ENCODE results near the gene CFAP73. TPM values are rescaled to one million over a fixed set of nuclear protein-coding genes. Genes with fewer than 3 reads are reported as not detected.

The CFAP73 gene
- polyA plus RNA-seq, 1 donor from 2014 or later: not detected

- peaks cover 3% of the 10 kb centered on the region for H3K36me3 ChIP-seq (ENCODE audit: insufficient read depth, low read length)
- H3K79me2 ChIP-seq (replicated peaks; ENCODE audit: insufficient read depth, low read length): no peaks in the 10 kb centered on the region
- H3K27ac ChIP-seq (ENCODE audit: low read length): no peak overlapping the region
- H3K27me3 ChIP-seq (ENCODE audit: insufficient read depth, low read depth, low read length): no peaks in the 10 kb centered on the region
- H3K9ac ChIP-seq (ENCODE audit: low read length): no peak overlapping the region
- H3K9me3 ChIP-seq (ENCODE audit: low read length): no peaks in the 10 kb centered on the region
- no peak overlapping the region for H3K4me3 ChIP-seq (ENCODE audit: low read length)
- no peak overlapping the region for H2AFZ ChIP-seq (ENCODE audit: low read depth, low read length)
- no peak overlapping the region for H3K4me2 ChIP-seq (ENCODE audit: low read length)
- no peak for TF ChIP-seq MXI1 (conservative IDR thresholded peaks at IDR 0.05; ENCODE audit: poor library complexity, severe bottlenecking)
- TF ChIP-seq EP300 (conservative IDR thresholded peaks at IDR 0.05; ENCODE audit: poor library complexity, severe bottlenecking): no peak
- no peak for TF ChIP-seq EZH2 (IDR thresholded peaks at IDR 0.05; ENCODE audit: borderline replicate concordance, insufficient read depth, low read length, poor library complexity, severe bottlenecking)
- no peak for TF ChIP-seq RAD21 (conservative IDR thresholded peaks at IDR 0.05)
- TF ChIP-seq SMC3 (conservative IDR thresholded peaks at IDR 0.05; ENCODE audit: poor library complexity): no peak
- TF ChIP-seq POLR2AphosphoS5 (IDR thresholded peaks at IDR 0.05): no peak
- no peak for TF ChIP-seq CTCF (IDR thresholded peaks at IDR 0.05; ENCODE audit: poor library complexity, severe bottlenecking)
- TF ChIP-seq TAF1 (IDR thresholded peaks at IDR 0.05; ENCODE audit: low read depth): no peak
- TF ChIP-seq REST (IDR thresholded peaks at IDR 0.05; ENCODE audit: borderline replicate concordance): no peak
- no peaks in the 10 kb centered on the region for H3F3A ChIP-seq (ENCODE audit: insufficient read depth, low read length, poor library complexity, severe bottlenecking)
- no peaks in the 10 kb centered on the region for H4K20me1 ChIP-seq (ENCODE audit: insufficient read depth)
- no peaks in the 10 kb centered on the region for H3K9me2 ChIP-seq (ENCODE audit: insufficient read depth, low read length)
These were observed 18.3 kb downstream of the CFAP73 start for GRCh38 chr12:113167868-113168267.

DNA sequence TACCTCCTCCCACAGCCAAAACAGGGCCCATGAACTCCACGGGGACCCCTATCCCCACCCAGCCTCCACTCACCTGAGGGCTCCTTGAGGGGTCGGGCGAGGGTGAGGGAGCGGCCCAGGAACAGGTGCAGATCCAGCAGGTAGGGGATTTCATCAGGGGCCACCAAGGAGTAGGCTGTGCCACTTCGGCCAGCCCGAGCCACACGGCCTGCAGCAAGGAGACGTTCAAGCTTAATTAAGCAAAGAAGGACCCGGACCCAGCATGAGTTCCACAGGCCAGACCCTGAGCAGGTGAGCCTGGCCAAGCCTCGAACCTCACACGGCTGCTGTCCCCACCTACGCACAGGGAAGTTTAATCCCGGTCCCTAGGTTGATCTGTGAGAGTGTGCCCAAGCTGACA lies 20.2 kb downstream of the CFAP73 start:
- Histone ChIP-seq H3K36me3 (ENCODE audit: insufficient read depth, low read length) (peaks cover 3% of the 10 kb centered on the region), H3K27me3 (ENCODE audit: insufficient read depth, low read depth, low read length) (no peaks in the 10 kb centered on the region), H4K20me1 (ENCODE audit: insufficient read depth) (no peaks in the 10 kb centered on the region), H3K9me3 (ENCODE audit: low read length) (no peaks in the 10 kb centered on the region), H3K4me2 (ENCODE audit: low read length) (no peak overlapping the region), H3K9me2 (ENCODE audit: insufficient read depth, low read length) (no peaks in the 10 kb centered on the region), H3F3A (ENCODE audit: insufficient read depth, low read length, poor library complexity, severe bottlenecking) (no peaks in the 10 kb centered on the region), H3K4me3 (ENCODE audit: low read length) (no peak overlapping the region), H3K9ac (ENCODE audit: low read length) (no peak overlapping the region), H3K79me2 (replicated peaks; ENCODE audit: insufficient read depth, low read length) (no peaks in the 10 kb centered on the region), H2AFZ (ENCODE audit: low read depth, low read length) (no peak overlapping the region), H3K27ac (ENCODE audit: low read length) (no peak overlapping the region)
- no peak for TF ChIP-seq SMC3 (conservative IDR thresholded peaks at IDR 0.05; ENCODE audit: poor library complexity)
- TF ChIP-seq TAF1 (IDR thresholded peaks at IDR 0.05; ENCODE audit: low read depth): no peak

GRCh38 chr12:113170457-113170856 lies 20.9 kb downstream of the CFAP73 start:
- Histone ChIP-seq H3K79me2 (replicated peaks; ENCODE audit: insufficient read depth, low read length) (no peaks in the 10 kb centered on the region), H3K9me2 (ENCODE audit: insufficient read depth, low read length) (no peaks in the 10 kb centered on the region), H3K27ac (ENCODE audit: low read length) (no peak overlapping the region), H2AFZ (ENCODE audit: low read depth, low read length) (no peak overlapping the region), H3F3A (ENCODE audit: insufficient read depth, low read length, poor library complexity, severe bottlenecking) (no peaks in the 10 kb centered on the region), H4K20me1 (ENCODE audit: insufficient read depth) (no peaks in the 10 kb centered on the region), H3K4me3 (ENCODE audit: low read length) (no peak overlapping the region), H3K36me3 (ENCODE audit: insufficient read depth, low read length) (peaks cover 3% of the 10 kb centered on the region), H3K9ac (ENCODE audit: low read length) (no peak overlapping the region), H3K4me2 (ENCODE audit: low read length) (no peak overlapping the region), H3K9me3 (ENCODE audit: low read length) (no peaks in the 10 kb centered on the region), H3K27me3 (ENCODE audit: insufficient read depth, low read depth, low read length) (no peaks in the 10 kb centered on the region)
- no peak for TF ChIP-seq MXI1 (conservative IDR thresholded peaks at IDR 0.05; ENCODE audit: poor library complexity, severe bottlenecking)
- no peak for TF ChIP-seq CTCF (IDR thresholded peaks at IDR 0.05; ENCODE audit: poor library complexity, severe bottlenecking)
- no peak for TF ChIP-seq POLR2AphosphoS5 (IDR thresholded peaks at IDR 0.05)
- no peak for TF ChIP-seq EP300 (conservative IDR thresholded peaks at IDR 0.05; ENCODE audit: poor library complexity, severe bottlenecking)
- TF ChIP-seq SMC3 (conservative IDR thresholded peaks at IDR 0.05; ENCODE audit: poor library complexity): no peak
- no peak for TF ChIP-seq RAD21 (conservative IDR thresholded peaks at IDR 0.05)
- TF ChIP-seq EZH2 (IDR thresholded peaks at IDR 0.05; ENCODE audit: borderline replicate concordance, insufficient read depth, low read length, poor library complexity, severe bottlenecking): no peak
- no peak for TF ChIP-seq REST (IDR thresholded peaks at IDR 0.05; ENCODE audit: borderline replicate concordance)

Data from neural cell (in vitro differentiated cells).